Body of pancreas (tissue), 4 donors: ENCODE results near the gene ETS2. TPM values are rescaled to one million over a fixed set of nuclear protein-coding genes. Genes with fewer than 3 reads are reported as not detected.

Source experiments
- ATAC-seq: fragments of 150-250 bp; one replicate; pipeline ENCODE4 v1.9.1; 2016
- DNase-seq, 4 donors: peaks; one replicate each; pipeline ENCODE4 v3.0.0-alpha.2; 2019
- H3K27ac ChIP-seq, 4 donors: fragments of 200-600 bp; sonication (generic); 1 replicate in 3 of 4; 2 replicates in 1 of 4; pipeline versions ENCODE4 v1.5.1 to v1.6.1; 2016 to 2019; ENCODE audit warnings: mild to moderate bottlenecking in 1 of 4, mixed read lengths in 1 of 4, moderate library complexity in 1 of 4
- H3K27me3 ChIP-seq, 2 donors: fragments of 200-600 bp; sonication (generic); one replicate each; pipeline ENCODE4 v1.6.0; 2016; ENCODE audit warnings: mild to moderate bottlenecking in 1 of 2
- H3K36me3 ChIP-seq, 2 donors: fragments of 200-600 bp; sonication (generic); replicated peaks in 1 of 2; 2 replicates each; pipeline ENCODE4 v1.5.1; 2016; ENCODE audit warnings: low read depth in 2 of 2; ENCODE audit not compliant: insufficient read depth in 1 of 2
- H3K4me1 ChIP-seq: fragments of 200-600 bp; sonication (generic); one replicate; pipeline ENCODE4 v1.6.0; 2016
- H3K4me3 ChIP-seq, 2 donors: fragments of 200-600 bp; sonication (generic); 1 replicate in 1 of 2; 2 replicates in 1 of 2; pipeline ENCODE4 v1.5.1; 2016 to 2019
- H3K9me3 ChIP-seq, 3 donors: fragments of 200-600 bp; sonication (generic); 1 replicate in 2 of 3; 2 replicates in 1 of 3; pipeline ENCODE4 v1.5.1; 2016
- CTCF ChIP-seq, 7 experiments: fragments of 450-650 bp in 4 of 7; fragments of 200-600 bp in 3 of 7; sonication (generic) in 3 of 7; IDR thresholded peaks; one replicate each; pipeline ENCODE4 v1.5.1; 2016 to 2019; ENCODE audit warnings: antibody characterized with exemption in 7 of 7
- POLR2A ChIP-seq, 3 donors: fragments of 450-650 bp; IDR thresholded peaks; one replicate each; pipeline ENCODE4 v1.6.1; 2016; ENCODE audit warnings: antibody characterized with exemption in 3 of 3, mild to moderate bottlenecking in 2 of 3
- WGBS, 2 donors: methylation state at CpG; one replicate each; pipeline ENCODE4 v1.1.5; 2017; 5-methylcytosine and 5-hydroxymethylcytosine counted together
- intact Hi-C: fragments of 100-400 bp; cut with DNase I; formaldehyde crosslinking; loops from one replicate; pipeline ENCODE4 v1.15.1; 2023
- total RNA-seq, 2 donors: library from RNA; depleted of rRNA; stranded (reverse); fragments of >200 nt; gene quantifications; one replicate each; pipeline ENCODE4 v1.1.0, GENCODE V29; 2016

The ETS2 gene
- total RNA-seq, 2 donors from 2014 or later = 17.9 to 25.7 TPM

GRCh38 chr21:38802050-38803026 is 3.4 kb upstream of the ETS2 start:
- Histone ChIP-seq H3K9me3 (no peaks in the 10 kb centered on the region), H3K27ac (no peak overlapping the region), H3K4me1 (peaks cover 10% of the 10 kb centered on the region), H3K36me3 (no peaks in the 10 kb centered on the region), H3K4me3 (no peak overlapping the region), H3K27me3 (no peaks in the 10 kb centered on the region)
- intact Hi-C loops = no loop called here
- no peak for ATAC-seq
- WGBS, 2 donors = 65 to 67% methylated on average over 14 to 16 of the region's 16 CpGs
- TF ChIP-seq CTCF (IDR thresholded peaks at IDR 0.05) (no peak), POLR2A (IDR thresholded peaks at IDR 0.05) (no peak)
- DNase-seq = no peak

GRCh38 chr21:38803075-38803660 is 2.6 kb upstream of the ETS2 start:
- WGBS, 2 donors = 63 to 67% methylated on average over 7 of the region's 7 CpGs
- Histone ChIP-seq H3K4me1 (peaks cover 18% of the 10 kb centered on the region), H3K9me3 (no peaks in the 10 kb centered on the region), H3K36me3 (no peaks in the 10 kb centered on the region), H3K27me3 (no peaks in the 10 kb centered on the region), H3K27ac (no peak overlapping the region), H3K4me3 (no peak overlapping the region)
- DNase-seq (no peak), ATAC-seq (no peak)
- no peak for TF ChIP-seq POLR2A (IDR thresholded peaks at IDR 0.05)
- no peak for TF ChIP-seq CTCF (IDR thresholded peaks at IDR 0.05)
- intact Hi-C loops = no loop called here

GRCh38 chr21:38804030-38804788 is 1.5 kb upstream of the ETS2 start:
- intact Hi-C loops = no loop called here
- no peak for ATAC-seq
- H3K4me1 ChIP-seq = peaks cover 18% of the 10 kb centered on the region

GRCh38 chr21:38804789-38805327 is 871 bp upstream of the ETS2 start:
- no peaks in the 10 kb centered on the region for H3K27me3 ChIP-seq
- H3K36me3 ChIP-seq = no peaks in the 10 kb centered on the region
- peak; percentile 72 to 81 (median 76) for DNase-seq
- peaks cover 18% of the 10 kb centered on the region for H3K4me1 ChIP-seq
- peak overlapping the region; percentile 87 to 95 (median 92) for H3K27ac ChIP-seq
- peak; percentile 60 for ATAC-seq
- H3K4me3 ChIP-seq = peak overlapping the region in 1 of 2 donors; percentile 44
- intact Hi-C loops = no loop called here
- no peak for TF ChIP-seq POLR2A (IDR thresholded peaks at IDR 0.05)
- TF ChIP-seq CTCF (IDR thresholded peaks at IDR 0.05) = peak; percentile 46 to 66 (median 52)
- 8 to 26% methylated on average over 5 to 26 of the region's 26 CpGs for WGBS, 2 donors
- H3K9me3 ChIP-seq = no peaks in the 10 kb centered on the region

More at GRCh38 chr21:38804030-38804788, 1.5 kb upstream of the ETS2 start:
- TF ChIP-seq POLR2A (IDR thresholded peaks at IDR 0.05) = no peak
- no peak for TF ChIP-seq CTCF (IDR thresholded peaks at IDR 0.05)
- H3K9me3 ChIP-seq = no peaks in the 10 kb centered on the region
- no peak overlapping the region for H3K4me3 ChIP-seq
- H3K36me3 ChIP-seq = no peaks in the 10 kb centered on the region
- no peaks in the 10 kb centered on the region for H3K27me3 ChIP-seq
- peak overlapping the region in 3 of 4 donors; percentile 92 to 95 (median 93) for H3K27ac ChIP-seq
- 59 to 75% methylated on average over 12 to 13 of the region's 13 CpGs for WGBS, 2 donors
- DNase-seq = no peak
